A673 (cell line): ENCODE results near the gene BTBD9.

Experiments used
- CTCF ChIP-seq: fragments of 300-800, 200-600 bp; sonication (generic); conservative IDR thresholded peaks from 2 replicates; pipeline ENCODE4 v1.5.1; 2017; ENCODE audit warnings: low read depth, mild to moderate bottlenecking, antibody characterized with exemption, low read length, moderate library complexity, mixed read lengths
- EZH2 ChIP-seq: fragments of 200-600 bp; sonication (generic); IDR thresholded peaks from 2 replicates; pipeline ENCODE4 v1.6.1; 2017; ENCODE audit warnings: borderline replicate concordance, low read depth, mild to moderate bottlenecking, mixed read lengths, antibody characterized with exemption, low read length; ENCODE audit not compliant: poor library complexity, severe bottlenecking

- TF ChIP-seq CTCF: no peak
- no peak for TF ChIP-seq EZH2
Observed at GRCh38 chr6:38603966-38604365, 35.8 kb downstream of the BTBD9 start.
